ENCODE measurements around the gene FANCL.

GRCh38 chr2:58140508-58141072, 100.5 kb downstream of the FANCL start:
- TF ChIP-seq CTCF (IDR thresholded peaks at IDR 0.05) (no peak), POLR2A (IDR thresholded peaks at IDR 0.05; ENCODE audit: low read depth) (no peak), POLR2AphosphoS5 (IDR thresholded peaks at IDR 0.05) (no peak), EP300 (IDR thresholded peaks at IDR 0.05) (no peak)
